Neural cell (in vitro differentiated cells): Measurements from ENCODE around the gene KDM3B. TPM values are rescaled to one million over a fixed set of nuclear protein-coding genes. Genes with fewer than 3 reads are reported as not detected.

Experiments
- H2AFZ ChIP-seq: fragments of 200-600, 300-800 bp; sonication (generic), shearing (Covaris generic); 2 replicates; pipeline ENCODE4 v1.6.0; 2014; ENCODE audit warnings: low read depth, mild to moderate bottlenecking, antibody characterized with exemption, low read length, moderate library complexity
- H3F3A ChIP-seq: fragments of 200-600 bp; shearing (Covaris generic); 2 replicates; pipeline ENCODE4 v1.6.1; 2016; ENCODE audit warnings: mild to moderate bottlenecking, moderate library complexity, mixed read lengths, antibody characterized with exemption, low read length; ENCODE audit not compliant: insufficient read depth, poor library complexity, severe bottlenecking
- H3K27ac ChIP-seq: fragments of 200-600, 300-800 bp; sonication (generic), shearing (Covaris generic); 2 replicates; pipeline ENCODE4 v1.5.1; 2014; ENCODE audit warnings: mild to moderate bottlenecking, low read length, moderate library complexity
- H3K27me3 ChIP-seq: fragments of 300-800, 200-600 bp; sonication (generic), shearing (Covaris generic); 2 replicates; pipeline ENCODE4 v1.6.0; 2014; ENCODE audit warnings: mild to moderate bottlenecking, low read depth, low read length, moderate library complexity; ENCODE audit not compliant: insufficient read depth
- H3K36me3 ChIP-seq: fragments of 300-800, 200-600 bp; sonication (generic), shearing (Covaris generic); 2 replicates; pipeline ENCODE4 v1.5.1; 2014; ENCODE audit warnings: mild to moderate bottlenecking, antibody characterized with exemption, low read length, moderate library complexity; ENCODE audit not compliant: insufficient read depth
- H3K4me2 ChIP-seq: fragments of 300-800, 200-600 bp; sonication (generic), shearing (Covaris generic); 2 replicates; pipeline ENCODE4 v1.6.0; 2014; ENCODE audit warnings: mild to moderate bottlenecking, low read length
- H3K4me3 ChIP-seq: fragments of 300-800, 200-600 bp; sonication (generic), shearing (Covaris generic); 2 replicates; pipeline ENCODE4 v1.5.1; 2014; ENCODE audit warnings: mild to moderate bottlenecking, low read length, moderate library complexity
- H3K79me2 ChIP-seq: fragments of 200-600 bp; shearing (Covaris generic); replicated peaks from 2 replicates; pipeline ENCODE4 v1.6.0; 2014; ENCODE audit warnings: mild to moderate bottlenecking, low read length, moderate library complexity; ENCODE audit not compliant: insufficient read depth
- H3K9ac ChIP-seq: fragments of 300-800, 200-600 bp; sonication (generic), shearing (Covaris generic); 2 replicates; pipeline ENCODE4 v1.6.1; 2016; ENCODE audit warnings: mild to moderate bottlenecking, low read length, mixed read lengths
- H3K9me2 ChIP-seq: fragments of 200-600 bp; shearing (Covaris generic); 2 replicates; pipeline ENCODE4 v1.6.1; 2016; ENCODE audit warnings: mild to moderate bottlenecking, low read length, mixed read lengths; ENCODE audit not compliant: insufficient read depth
- H3K9me3 ChIP-seq: fragments of 200-600, 300-800 bp; sonication (generic), shearing (Covaris generic); 2 replicates; pipeline ENCODE4 v1.6.1; 2016; ENCODE audit warnings: mild to moderate bottlenecking, mixed run types, low read length, moderate library complexity, mixed read lengths
- H4K20me1 ChIP-seq: fragments of 200-600 bp; shearing (Covaris generic); 2 replicates; pipeline ENCODE4 v1.6.1; 2016; ENCODE audit warnings: mild to moderate bottlenecking, mixed run types; ENCODE audit not compliant: insufficient read depth
- EP300 ChIP-seq: fragments of 450-650 bp; conservative IDR thresholded peaks from 2 replicates; pipeline ENCODE4 v1.6.1; 2014; ENCODE audit warnings: antibody characterized with exemption, mild to moderate bottlenecking, moderate library complexity; ENCODE audit not compliant: poor library complexity, severe bottlenecking
- EZH2 ChIP-seq: fragments of 200-600, 300-800 bp; shearing (Covaris generic), sonication (generic); IDR thresholded peaks from 2 replicates; pipeline ENCODE4 v1.6.1; 2014; ENCODE audit warnings: antibody characterized with exemption, low read length, borderline replicate concordance, mild to moderate bottlenecking; ENCODE audit not compliant: insufficient read depth, poor library complexity, severe bottlenecking
- MXI1 ChIP-seq: fragments of 450-650 bp; conservative IDR thresholded peaks from 2 replicates; pipeline ENCODE4 v1.6.1; 2014; ENCODE audit warnings: antibody characterized with exemption, mild to moderate bottlenecking; ENCODE audit not compliant: poor library complexity, severe bottlenecking
- POLR2AphosphoS5 ChIP-seq: IDR thresholded peaks from 2 replicates; pipeline ENCODE4 v1.6.1; 2012
- RAD21 ChIP-seq: fragments of 450-650 bp; conservative IDR thresholded peaks from 2 replicates; pipeline ENCODE4 v1.6.1; 2014; ENCODE audit warnings: antibody characterized with exemption, mild to moderate bottlenecking, moderate library complexity
- SMC3 ChIP-seq: fragments of 450-650 bp; conservative IDR thresholded peaks from 2 replicates; pipeline ENCODE4 v1.6.1; 2014; ENCODE audit warnings: antibody characterized with exemption, mild to moderate bottlenecking, moderate library complexity; ENCODE audit not compliant: poor library complexity
- TAF1 ChIP-seq: IDR thresholded peaks from 2 replicates; pipeline ENCODE4 v1.6.1; 2012; ENCODE audit warnings: low read depth
- polyA plus RNA-seq: library from polyadenylated mRNA; depleted of rRNA; stranded (reverse); fragments of >200 nt; gene quantifications from 2 replicates; pipeline ENCODE4 v1.2.3, GENCODE V29; 2014
- TF ChIP-seq, protein P1 (sequence below): fragments of 450-650 bp; IDR thresholded peaks from 2 replicates; pipeline ENCODE4 v1.5.1; 2014; ENCODE audit warnings: antibody characterized with exemption, mild to moderate bottlenecking, moderate library complexity; ENCODE audit not compliant: poor library complexity, severe bottlenecking
- TF ChIP-seq, protein P2 (sequence below): IDR thresholded peaks from 2 replicates; pipeline ENCODE4 v1.6.1; 2012; ENCODE audit warnings: borderline replicate concordance

KDM3B gene
- polyA plus RNA-seq, 1 donor from 2014 or later, result 58.7 TPM

DNA sequence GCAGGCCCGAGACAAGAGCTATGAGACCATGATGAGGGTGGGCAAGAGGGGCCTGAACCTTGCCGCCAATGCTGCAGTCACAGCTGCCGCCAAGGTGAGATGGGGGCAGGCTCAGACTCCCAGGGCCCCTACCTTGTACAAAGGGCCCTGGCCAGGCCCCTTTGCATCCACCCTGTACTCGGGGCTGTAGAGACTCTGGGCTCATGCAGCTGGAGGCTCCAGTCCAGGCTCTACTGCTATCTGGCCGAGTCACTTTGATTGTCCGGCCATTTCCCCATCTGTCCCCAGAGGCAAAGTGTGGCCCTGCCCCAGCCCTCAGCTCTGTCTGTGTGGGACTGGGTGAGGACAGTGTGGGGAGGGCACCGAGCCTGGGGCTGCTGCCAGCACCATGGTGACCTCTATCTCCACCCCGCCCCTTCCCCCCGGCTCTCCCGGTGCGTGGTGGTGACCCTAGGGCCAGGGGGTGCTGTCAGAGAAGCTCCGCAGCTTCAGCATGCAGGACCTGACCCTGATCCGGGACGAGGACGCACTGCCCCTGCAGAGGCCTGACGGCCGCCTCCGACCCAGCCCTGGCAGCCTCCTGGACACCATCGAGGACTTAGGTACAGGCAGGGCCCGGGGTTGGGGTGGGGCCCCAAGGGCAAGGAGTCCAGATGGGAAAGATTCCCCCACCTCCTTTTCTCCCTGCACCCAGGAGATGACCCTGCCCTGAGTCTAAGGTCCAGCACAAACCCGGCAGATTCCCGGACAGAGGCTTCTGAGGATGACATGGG is 92.5 kb downstream of the KDM3B start:
- Histone ChIP-seq H3F3A (peaks cover 3% of the 10 kb centered on the region), H3K9me3 (no peaks in the 10 kb centered on the region), H3K9me2 (no peaks in the 10 kb centered on the region), H3K36me3 (no peaks in the 10 kb centered on the region), H4K20me1 (no peaks in the 10 kb centered on the region), H2AFZ (no peak overlapping the region), H3K4me2 (no peak overlapping the region), H3K4me3 (no peak overlapping the region), H3K27me3 (no peaks in the 10 kb centered on the region), H3K9ac (no peak overlapping the region), H3K79me2 (peaks cover 10% of the 10 kb centered on the region), H3K27ac (no peak overlapping the region)
- no peak for TF ChIP-seq EP300
- TF ChIP-seq TAF1, result no peak

DNA sequence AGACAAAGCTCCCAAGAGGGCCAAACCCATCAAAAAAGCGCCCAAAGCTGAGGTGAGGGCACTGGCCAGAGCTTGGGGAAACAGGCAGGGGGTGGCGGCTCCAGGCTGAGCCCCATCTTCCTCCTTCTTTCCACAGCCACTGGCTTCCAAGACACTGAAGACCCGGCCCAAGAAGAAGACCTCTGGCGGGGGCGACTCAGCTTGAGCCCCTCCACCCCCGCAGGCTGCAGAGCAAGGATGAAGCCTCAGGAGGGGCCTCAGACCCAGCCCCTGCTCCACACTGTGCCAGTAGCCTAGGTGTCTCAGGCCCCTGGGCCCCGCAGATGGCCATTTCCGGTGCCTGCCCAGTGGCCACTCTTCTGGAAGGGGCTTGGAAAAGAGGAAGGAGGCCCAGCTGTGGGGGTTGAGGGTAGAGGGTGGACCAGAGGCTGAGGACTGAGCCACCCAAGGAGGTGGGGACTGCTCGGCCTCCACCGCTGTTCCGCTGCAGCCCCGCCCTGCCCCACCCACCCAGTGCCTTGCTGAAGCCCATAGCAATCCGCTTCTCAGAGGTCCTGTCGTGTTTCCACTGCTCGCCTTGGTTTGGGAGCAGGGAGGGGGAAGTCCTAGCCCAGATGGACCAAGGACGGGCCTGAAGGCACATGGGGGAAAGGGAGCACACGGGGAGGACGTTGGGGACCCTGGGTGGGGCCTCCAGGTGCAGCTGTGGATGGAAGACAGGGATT is 93.2 kb downstream of the KDM3B start:
- no peaks in the 10 kb centered on the region for H3K27me3 ChIP-seq
- no peak overlapping the region for H3K4me2 ChIP-seq
- H3K79me2 ChIP-seq, result peaks cover 3% of the 10 kb centered on the region
- no peak overlapping the region for H3K9ac ChIP-seq
- H3K36me3 ChIP-seq, result no peaks in the 10 kb centered on the region
- H4K20me1 ChIP-seq, result no peaks in the 10 kb centered on the region
- no peak overlapping the region for H2AFZ ChIP-seq
- no peak overlapping the region for H3K4me3 ChIP-seq
- H3K9me2 ChIP-seq, result no peaks in the 10 kb centered on the region
- H3F3A ChIP-seq, result peaks cover 3% of the 10 kb centered on the region
- no peak overlapping the region for H3K27ac ChIP-seq
- H3K9me3 ChIP-seq, result no peaks in the 10 kb centered on the region
- TF ChIP-seq TAF1 (no peak), EZH2 (no peak), POLR2AphosphoS5 (peak; percentile 6)
- TF ChIP-seq, protein P1, sequence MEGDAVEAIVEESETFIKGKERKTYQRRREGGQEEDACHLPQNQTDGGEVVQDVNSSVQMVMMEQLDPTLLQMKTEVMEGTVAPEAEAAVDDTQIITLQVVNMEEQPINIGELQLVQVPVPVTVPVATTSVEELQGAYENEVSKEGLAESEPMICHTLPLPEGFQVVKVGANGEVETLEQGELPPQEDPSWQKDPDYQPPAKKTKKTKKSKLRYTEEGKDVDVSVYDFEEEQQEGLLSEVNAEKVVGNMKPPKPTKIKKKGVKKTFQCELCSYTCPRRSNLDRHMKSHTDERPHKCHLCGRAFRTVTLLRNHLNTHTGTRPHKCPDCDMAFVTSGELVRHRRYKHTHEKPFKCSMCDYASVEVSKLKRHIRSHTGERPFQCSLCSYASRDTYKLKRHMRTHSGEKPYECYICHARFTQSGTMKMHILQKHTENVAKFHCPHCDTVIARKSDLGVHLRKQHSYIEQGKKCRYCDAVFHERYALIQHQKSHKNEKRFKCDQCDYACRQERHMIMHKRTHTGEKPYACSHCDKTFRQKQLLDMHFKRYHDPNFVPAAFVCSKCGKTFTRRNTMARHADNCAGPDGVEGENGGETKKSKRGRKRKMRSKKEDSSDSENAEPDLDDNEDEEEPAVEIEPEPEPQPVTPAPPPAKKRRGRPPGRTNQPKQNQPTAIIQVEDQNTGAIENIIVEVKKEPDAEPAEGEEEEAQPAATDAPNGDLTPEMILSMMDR, result no peak

DNA sequence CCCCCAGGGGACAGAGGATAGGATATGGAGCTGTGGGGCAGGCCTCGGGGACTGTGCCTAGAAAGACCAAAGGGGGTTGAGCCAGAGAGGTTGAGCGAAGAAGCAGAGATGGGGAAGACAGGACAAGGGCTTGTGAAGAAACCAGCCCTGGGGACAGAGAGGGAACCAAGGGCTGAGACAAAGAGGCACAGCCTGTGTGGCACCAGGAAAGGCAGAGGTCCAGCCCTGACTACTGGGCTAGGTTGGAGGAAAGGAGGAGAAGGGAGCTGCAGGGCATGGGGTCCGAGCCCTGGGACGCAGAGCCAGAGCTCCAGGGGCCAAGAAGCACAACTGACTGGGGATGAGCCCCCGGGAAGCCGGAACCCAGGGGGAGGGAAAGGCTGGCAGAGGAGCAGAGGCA is 95.6 kb downstream of the KDM3B start:
- Histone ChIP-seq H3K79me2 (no peaks in the 10 kb centered on the region), H3F3A (peaks cover 3% of the 10 kb centered on the region), H4K20me1 (no peaks in the 10 kb centered on the region), H3K27ac (peak overlapping the region; percentile 92), H3K4me3 (peak overlapping the region; percentile 56), H3K4me2 (no peak overlapping the region), H2AFZ (no peak overlapping the region), H3K9me3 (no peaks in the 10 kb centered on the region), H3K9me2 (no peaks in the 10 kb centered on the region), H3K9ac (peak overlapping the region; percentile 70), H3K36me3 (no peaks in the 10 kb centered on the region), H3K27me3 (no peaks in the 10 kb centered on the region)
- TF ChIP-seq, protein P1, result no peak
- TF ChIP-seq EZH2 (no peak), POLR2AphosphoS5 (no peak), TAF1 (no peak), MXI1 (no peak), EP300 (no peak), RAD21 (no peak), SMC3 (no peak)
- TF ChIP-seq, protein P2, sequence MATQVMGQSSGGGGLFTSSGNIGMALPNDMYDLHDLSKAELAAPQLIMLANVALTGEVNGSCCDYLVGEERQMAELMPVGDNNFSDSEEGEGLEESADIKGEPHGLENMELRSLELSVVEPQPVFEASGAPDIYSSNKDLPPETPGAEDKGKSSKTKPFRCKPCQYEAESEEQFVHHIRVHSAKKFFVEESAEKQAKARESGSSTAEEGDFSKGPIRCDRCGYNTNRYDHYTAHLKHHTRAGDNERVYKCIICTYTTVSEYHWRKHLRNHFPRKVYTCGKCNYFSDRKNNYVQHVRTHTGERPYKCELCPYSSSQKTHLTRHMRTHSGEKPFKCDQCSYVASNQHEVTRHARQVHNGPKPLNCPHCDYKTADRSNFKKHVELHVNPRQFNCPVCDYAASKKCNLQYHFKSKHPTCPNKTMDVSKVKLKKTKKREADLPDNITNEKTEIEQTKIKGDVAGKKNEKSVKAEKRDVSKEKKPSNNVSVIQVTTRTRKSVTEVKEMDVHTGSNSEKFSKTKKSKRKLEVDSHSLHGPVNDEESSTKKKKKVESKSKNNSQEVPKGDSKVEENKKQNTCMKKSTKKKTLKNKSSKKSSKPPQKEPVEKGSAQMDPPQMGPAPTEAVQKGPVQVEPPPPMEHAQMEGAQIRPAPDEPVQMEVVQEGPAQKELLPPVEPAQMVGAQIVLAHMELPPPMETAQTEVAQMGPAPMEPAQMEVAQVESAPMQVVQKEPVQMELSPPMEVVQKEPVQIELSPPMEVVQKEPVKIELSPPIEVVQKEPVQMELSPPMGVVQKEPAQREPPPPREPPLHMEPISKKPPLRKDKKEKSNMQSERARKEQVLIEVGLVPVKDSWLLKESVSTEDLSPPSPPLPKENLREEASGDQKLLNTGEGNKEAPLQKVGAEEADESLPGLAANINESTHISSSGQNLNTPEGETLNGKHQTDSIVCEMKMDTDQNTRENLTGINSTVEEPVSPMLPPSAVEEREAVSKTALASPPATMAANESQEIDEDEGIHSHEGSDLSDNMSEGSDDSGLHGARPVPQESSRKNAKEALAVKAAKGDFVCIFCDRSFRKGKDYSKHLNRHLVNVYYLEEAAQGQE, result no peak
